Endothelial cell of umbilical vein (primary cell): ENCODE data around the gene VPS41. TPM values are rescaled to one million over a fixed set of nuclear protein-coding genes. Genes with fewer than 3 reads are reported as not detected.

Experiments used
- BruUV-seq: library from RNA; stranded (reverse); fragments of 400-500 nt; replicated peaks from 2 replicates; lab custom pipeline; 2021; lab: Mats Ljungman, UMichigan
- CTCF ChIA-PET: fragments of 300-600, 350-600 bp; sonication (Branson Sonifier 250); formaldehyde crosslinking; loops from one replicate; lab custom pipeline; 2021; ENCODE audit warnings: antibody characterized with exemption, inconsistent platforms; lab: Charles Lee
- POLR2A ChIA-PET: fragments of 300-600, 350-600 bp; sonication (Branson Sonifier 250); formaldehyde crosslinking; loops from one replicate; lab custom pipeline; 2021; ENCODE audit warnings: antibody characterized with exemption, inconsistent platforms; lab: Charles Lee
- DNase-seq: peaks from one replicate; pipeline ENCODE4 v3.0.0-alpha.2; 2011; ENCODE audit warnings: low read depth, low spot score
- FAIRE-seq: peaks from 2 replicates; lab custom pipeline; 2011; peaks lifted over from hg19 to GRCh38; lab: Jason Lieb, UNC
- H2AFZ ChIP-seq: 2 replicates; pipeline ENCODE4 v1.6.0; 2012; ENCODE audit warnings: low read depth, low read length, control low read depth, inconsistent platforms
- H3K27ac ChIP-seq: 2 replicates; pipeline ENCODE4 v1.5.1; 2011; ENCODE audit warnings: low read depth, mild to moderate bottlenecking, control low read depth, low read length, moderate library complexity; ENCODE audit not compliant: insufficient read depth
- H3K27me3 ChIP-seq, 2 experiments: 2 replicates each; pipeline versions ENCODE4 v1.6.0 to v1.6.1; 2011; ENCODE audit warnings: low read length in 2 of 2, mixed read lengths in 1 of 2; ENCODE audit not compliant: control insufficient read depth in 2 of 2, insufficient read depth in 2 of 2
- H3K36me3 ChIP-seq, 2 experiments: 2 replicates in 1 of 2; 3 replicates in 1 of 2; pipeline ENCODE4 v1.5.1; 2011; ENCODE audit warnings: low read length in 2 of 2, mild to moderate bottlenecking in 1 of 2, moderate library complexity in 1 of 2; ENCODE audit not compliant: control insufficient read depth in 2 of 2, insufficient read depth in 2 of 2; ENCODE audit errors: extremely low read depth in 1 of 2
- H3K4me1 ChIP-seq: 3 replicates; pipeline ENCODE4 v1.5.1; 2011; ENCODE audit warnings: mild to moderate bottlenecking, low read length; ENCODE audit not compliant: control insufficient read depth, insufficient read depth; ENCODE audit errors: extremely low read depth
- H3K4me2 ChIP-seq: 2 replicates; pipeline ENCODE4 v1.6.1; 2011; ENCODE audit warnings: low read length, control low read depth, mixed read lengths; ENCODE audit not compliant: insufficient read depth
- H3K4me3 ChIP-seq, 3 experiments: fragments of 200-600 bp in 1 of 3; sonication (generic), shearing (Covaris generic) in 1 of 3; replicated peaks in 1 of 3; 2 replicates each; pipeline ENCODE4 v1.5.1; 2011 to 2016; ENCODE audit warnings: control low read depth in 3 of 3, low read length in 3 of 3, mild to moderate bottlenecking in 2 of 3, inconsistent platforms in 1 of 3, low read depth in 1 of 3, moderate library complexity in 1 of 3; ENCODE audit not compliant: insufficient read depth in 1 of 3
- H3K79me2 ChIP-seq: 2 replicates; pipeline ENCODE4 v1.6.0; 2012; ENCODE audit warnings: low read length, inconsistent platforms; ENCODE audit not compliant: control insufficient read depth, insufficient read depth
- H3K9ac ChIP-seq: replicated peaks from 2 replicates; pipeline ENCODE3; 2011; ENCODE audit warnings: low read length, control low read depth; ENCODE audit not compliant: insufficient read depth; ENCODE audit errors: extremely low read depth
- H3K9me1 ChIP-seq: replicated peaks from 3 replicates; pipeline ENCODE4 v1.6.0; 2011; ENCODE audit warnings: mild to moderate bottlenecking, low read length; ENCODE audit not compliant: control insufficient read depth, insufficient read depth; ENCODE audit errors: extremely low read depth
- H3K9me3 ChIP-seq: replicated peaks from 2 replicates; pipeline ENCODE4 v1.5.1; 2012; ENCODE audit warnings: low read length, inconsistent platforms; ENCODE audit not compliant: control insufficient read depth, insufficient read depth
- H4K20me1 ChIP-seq: replicated peaks from 2 replicates; pipeline ENCODE3; 2011; ENCODE audit warnings: mild to moderate bottlenecking, low read length; ENCODE audit not compliant: control insufficient read depth, insufficient read depth; ENCODE audit errors: extremely low read depth
- EZH2 ChIP-seq: IDR thresholded peaks from 2 replicates; pipeline ENCODE4 v1.6.1; 2012; ENCODE audit warnings: borderline replicate concordance, low read depth, mild to moderate bottlenecking, moderate library complexity, low read length, inconsistent platforms; ENCODE audit not compliant: severe bottlenecking
- FOS ChIP-seq: IDR thresholded peaks from 2 replicates; pipeline ENCODE4 v1.6.1; 2011; ENCODE audit warnings: mild to moderate bottlenecking, low read length, moderate library complexity, borderline replicate concordance; ENCODE audit not compliant: insufficient read depth
- GATA2 ChIP-seq: IDR thresholded peaks from 2 replicates; pipeline ENCODE4 v1.7.0; 2011; ENCODE audit warnings: low read depth, mild to moderate bottlenecking, moderate library complexity, mixed read lengths, low read length; ENCODE audit not compliant: insufficient read length, insufficient read depth
- JUN ChIP-seq: IDR thresholded peaks from 2 replicates; pipeline ENCODE4 v1.6.1; 2011; ENCODE audit warnings: borderline replicate concordance, low read depth; ENCODE audit not compliant: insufficient read length, insufficient read depth
- MAX ChIP-seq: IDR thresholded peaks from 2 replicates; pipeline ENCODE4 v1.6.1; 2011; ENCODE audit not compliant: insufficient read depth, insufficient read length
- MYC ChIP-seq: IDR thresholded peaks from one replicate; pipeline ENCODE4 v1.6.1; 2011; ENCODE audit warnings: mild to moderate bottlenecking, low read depth, low read length
- POLR2A ChIP-seq: IDR thresholded peaks from 2 replicates; pipeline ENCODE4 v1.6.1; 2012; ENCODE audit warnings: low read depth, mild to moderate bottlenecking, control low read depth, low read length
- POLR2AphosphoS5 ChIP-seq: IDR thresholded peaks from 2 replicates; pipeline ENCODE4 v1.6.1; 2012; ENCODE audit warnings: low read depth, mild to moderate bottlenecking, control low read depth, low read length, moderate library complexity; ENCODE audit not compliant: insufficient read depth
- dilution Hi-C: fragments of 300-500 bp; cut with MboI; formaldehyde crosslinking; loops from one replicate; pipeline ENCODE4 v1.15.0; 2019; ENCODE audit warnings: low sequenced_read_pairs; ENCODE audit not compliant: extremely low pct_ligation_motif_present
- intact Hi-C: fragments of 100-400 bp; cut with micrococcal nuclease; formaldehyde crosslinking; loops from one replicate; pipeline ENCODE4 v1.10.0; 2022
- polyA plus RNA-seq, 4 experiments: library from polyadenylated mRNA; depleted of rRNA in 3 of 4; stranded (reverse) in 3 of 4; unstranded in 1 of 4; fragments of >200 nt; gene quantifications; 2 replicates each; pipeline versions ENCODE4 v1.2.1 to v1.2.3, GENCODE V29; 2011 to 2012; ENCODE audit warnings: missing spikeins in 1 of 4
- total RNA-seq: library from RNA; stranded (reverse); gene quantifications from 2 replicates; pipeline ENCODE4 v1.2.3, GENCODE V29; 2021
- TF ChIP-seq, protein P1 (sequence below), 2 donors: IDR thresholded peaks; 1 replicate in 1 of 2; 2 replicates in 1 of 2; pipeline ENCODE4 v1.5.1; 2011; ENCODE audit warnings: low read length in 2 of 2, mild to moderate bottlenecking in 2 of 2, moderate library complexity in 2 of 2, control low read depth in 1 of 2, inconsistent platforms in 1 of 2, low read depth in 1 of 2; ENCODE audit not compliant: insufficient read depth in 1 of 2; ENCODE audit errors: extremely low read depth in 1 of 2

Gene VPS41
- total and polyA plus RNA-seq, 2 donors (not counting 3 experiments of a cell fraction or from before 2014, with no cell fraction given): 14.3 to 79.8 TPM

- no TSS peak for BruUV-seq
Observed at GRCh38 chr7:38883706-38884105, 25.3 kb downstream of the VPS41 start.

More at GRCh38 chr7:38883706-38884105, 25.3 kb downstream of the VPS41 start:
- POLR2A ChIA-PET: no interaction called here
- peak overlapping the region; percentile 17 for H3K4me2 ChIP-seq
- no peak overlapping the region for H3K4me3 ChIP-seq
- FAIRE-seq: no peak
- H3K27me3 ChIP-seq: no peaks in the 10 kb centered on the region
- no peaks in the 10 kb centered on the region for H3K9me3 ChIP-seq
- intact Hi-C loops: no loop called here
- TF ChIP-seq EZH2 (no peak), MYC (no peak), MAX (no peak), FOS (no peak), POLR2A (no peak), JUN (no peak), POLR2AphosphoS5 (no peak), GATA2 (no peak)
- TF ChIP-seq, protein P1, sequence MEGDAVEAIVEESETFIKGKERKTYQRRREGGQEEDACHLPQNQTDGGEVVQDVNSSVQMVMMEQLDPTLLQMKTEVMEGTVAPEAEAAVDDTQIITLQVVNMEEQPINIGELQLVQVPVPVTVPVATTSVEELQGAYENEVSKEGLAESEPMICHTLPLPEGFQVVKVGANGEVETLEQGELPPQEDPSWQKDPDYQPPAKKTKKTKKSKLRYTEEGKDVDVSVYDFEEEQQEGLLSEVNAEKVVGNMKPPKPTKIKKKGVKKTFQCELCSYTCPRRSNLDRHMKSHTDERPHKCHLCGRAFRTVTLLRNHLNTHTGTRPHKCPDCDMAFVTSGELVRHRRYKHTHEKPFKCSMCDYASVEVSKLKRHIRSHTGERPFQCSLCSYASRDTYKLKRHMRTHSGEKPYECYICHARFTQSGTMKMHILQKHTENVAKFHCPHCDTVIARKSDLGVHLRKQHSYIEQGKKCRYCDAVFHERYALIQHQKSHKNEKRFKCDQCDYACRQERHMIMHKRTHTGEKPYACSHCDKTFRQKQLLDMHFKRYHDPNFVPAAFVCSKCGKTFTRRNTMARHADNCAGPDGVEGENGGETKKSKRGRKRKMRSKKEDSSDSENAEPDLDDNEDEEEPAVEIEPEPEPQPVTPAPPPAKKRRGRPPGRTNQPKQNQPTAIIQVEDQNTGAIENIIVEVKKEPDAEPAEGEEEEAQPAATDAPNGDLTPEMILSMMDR (IDR thresholded peaks at IDR 0.05; ENCODE audit: extremely low read depth in 1 of 2, insufficient read depth in 1 of 2, low read depth in 1 of 2, low read length in 2 of 2): no peak
- H3K9me1 ChIP-seq: no peaks in the 10 kb centered on the region
- DNase-seq: no peak
- H4K20me1 ChIP-seq: no peaks in the 10 kb centered on the region
- H3K9ac ChIP-seq: no peak overlapping the region
- CTCF ChIA-PET: interaction anchor here (1.0 to 1.2 kb wide), 2 partner anchors 9 to 13 kb away, joined by 3 read pairs; no protein-coding TSS in a partner anchor
- no peaks in the 10 kb centered on the region for H3K36me3 ChIP-seq
- H3K79me2 ChIP-seq: peaks cover 2% of the 10 kb centered on the region
- H2AFZ ChIP-seq: no peak overlapping the region
- H3K4me1 ChIP-seq: peaks cover 7% of the 10 kb centered on the region
- dilution Hi-C loops: no loop called here
- H3K27ac ChIP-seq: no peak overlapping the region
